Measurements from ENCODE around the gene TGM3. TPM values are rescaled to one million over a fixed set of nuclear protein-coding genes. Genes with fewer than 3 reads are reported as not detected.

The TGM3 gene
- total RNA-seq, 1 donor from 2014 or later, result not detected

DNA sequence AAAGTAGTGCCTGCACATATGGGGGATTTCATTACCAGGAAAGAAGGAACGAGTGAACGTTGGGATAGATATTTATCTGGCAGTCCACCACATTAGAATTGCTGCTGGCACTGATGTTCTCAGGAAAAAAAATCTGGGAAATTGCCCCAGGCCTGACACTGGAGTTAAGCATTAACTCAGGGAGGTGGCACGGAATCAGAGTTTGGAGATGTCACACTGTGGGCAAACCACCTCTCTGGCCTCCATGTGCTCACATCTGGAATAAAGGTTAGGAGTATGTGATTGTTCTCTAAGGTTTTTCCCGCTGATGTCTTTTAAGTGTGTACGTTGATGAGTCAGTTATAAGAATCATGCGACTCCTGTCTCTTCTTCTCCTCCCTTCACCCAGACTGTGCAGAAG is 7.9 kb downstream of the TGM3 start:
- no peak overlapping the region for H3K4me3 Mint-ChIP-seq (ENCODE audit: unreplicated experiment)
- H3K36me3 Mint-ChIP-seq (ENCODE audit: unreplicated experiment), result no peaks in the 10 kb centered on the region
- DNase-seq (ENCODE audit: extremely low spot score, unreplicated experiment), result no peak
- no peaks in the 10 kb centered on the region for H3K9me3 Mint-ChIP-seq (ENCODE audit: unreplicated experiment)
- no peaks in the 10 kb centered on the region for H3K4me1 Mint-ChIP-seq (ENCODE audit: unreplicated experiment)
- TF ChIP-seq, protein P1, sequence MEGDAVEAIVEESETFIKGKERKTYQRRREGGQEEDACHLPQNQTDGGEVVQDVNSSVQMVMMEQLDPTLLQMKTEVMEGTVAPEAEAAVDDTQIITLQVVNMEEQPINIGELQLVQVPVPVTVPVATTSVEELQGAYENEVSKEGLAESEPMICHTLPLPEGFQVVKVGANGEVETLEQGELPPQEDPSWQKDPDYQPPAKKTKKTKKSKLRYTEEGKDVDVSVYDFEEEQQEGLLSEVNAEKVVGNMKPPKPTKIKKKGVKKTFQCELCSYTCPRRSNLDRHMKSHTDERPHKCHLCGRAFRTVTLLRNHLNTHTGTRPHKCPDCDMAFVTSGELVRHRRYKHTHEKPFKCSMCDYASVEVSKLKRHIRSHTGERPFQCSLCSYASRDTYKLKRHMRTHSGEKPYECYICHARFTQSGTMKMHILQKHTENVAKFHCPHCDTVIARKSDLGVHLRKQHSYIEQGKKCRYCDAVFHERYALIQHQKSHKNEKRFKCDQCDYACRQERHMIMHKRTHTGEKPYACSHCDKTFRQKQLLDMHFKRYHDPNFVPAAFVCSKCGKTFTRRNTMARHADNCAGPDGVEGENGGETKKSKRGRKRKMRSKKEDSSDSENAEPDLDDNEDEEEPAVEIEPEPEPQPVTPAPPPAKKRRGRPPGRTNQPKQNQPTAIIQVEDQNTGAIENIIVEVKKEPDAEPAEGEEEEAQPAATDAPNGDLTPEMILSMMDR (IDR thresholded peaks at IDR 0.05), result no peak
- H3K27ac Mint-ChIP-seq (ENCODE audit: unreplicated experiment), result no peak overlapping the region
- H3K27me3 Mint-ChIP-seq (ENCODE audit: unreplicated experiment), result peaks cover 2% of the 10 kb centered on the region

DNA sequence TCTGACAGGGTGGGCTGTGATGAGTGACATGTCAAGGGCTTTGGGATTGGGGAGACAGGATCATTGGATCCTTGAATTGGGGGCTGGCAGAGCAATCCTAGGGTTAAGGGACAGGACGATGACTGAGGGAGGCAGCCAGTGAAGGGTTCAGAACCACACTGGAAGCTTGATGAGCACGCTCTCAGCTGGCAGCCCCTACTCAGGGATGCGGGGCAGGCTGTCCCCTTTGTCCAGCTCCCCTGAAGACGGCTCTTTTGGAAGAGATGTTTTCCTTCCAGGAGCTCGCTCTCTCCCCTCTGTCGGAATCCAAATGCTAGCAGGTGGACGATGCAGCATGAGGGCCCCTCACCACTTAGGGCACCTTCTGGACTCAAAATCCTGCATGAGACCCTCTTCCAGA is 8.4 kb downstream of the TGM3 start:
- no peaks in the 10 kb centered on the region for H3K9me3 Mint-ChIP-seq (ENCODE audit: unreplicated experiment)
- TF ChIP-seq, protein P1 (IDR thresholded peaks at IDR 0.05), result no peak
- DNase-seq (ENCODE audit: extremely low spot score, unreplicated experiment), result no peak

DNA sequence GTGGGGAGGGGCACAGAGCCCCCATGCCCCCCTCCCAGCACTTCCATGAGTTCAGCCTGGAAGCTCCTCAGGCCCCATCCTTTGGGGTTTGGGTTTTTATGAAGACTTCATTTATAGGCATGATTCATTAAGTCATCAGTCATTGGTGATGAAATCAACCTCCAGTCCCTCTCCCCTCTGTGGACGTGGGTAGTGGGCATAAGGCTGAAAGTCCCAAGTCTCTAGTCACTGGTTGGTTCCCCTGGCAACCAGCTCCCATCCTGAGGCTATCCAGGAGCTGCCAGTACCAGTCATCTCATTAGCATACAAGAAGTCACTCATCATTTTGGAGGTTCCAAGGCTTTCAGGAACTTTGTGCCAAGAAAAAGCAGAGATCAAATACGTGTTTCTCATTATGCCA is 9.2 kb downstream of the TGM3 start:
- no peak for DNase-seq (ENCODE audit: extremely low spot score, unreplicated experiment)
- TF ChIP-seq, protein P1 (IDR thresholded peaks at IDR 0.05), result no peak
- H3K27ac Mint-ChIP-seq (ENCODE audit: unreplicated experiment), result no peak overlapping the region
- H3K27me3 Mint-ChIP-seq (ENCODE audit: unreplicated experiment), result peaks cover 2% of the 10 kb centered on the region
- no peaks in the 10 kb centered on the region for H3K36me3 Mint-ChIP-seq (ENCODE audit: unreplicated experiment)
- no peaks in the 10 kb centered on the region for H3K9me3 Mint-ChIP-seq (ENCODE audit: unreplicated experiment)
- no peaks in the 10 kb centered on the region for H3K4me1 Mint-ChIP-seq (ENCODE audit: unreplicated experiment)
- no peak overlapping the region for H3K4me3 Mint-ChIP-seq (ENCODE audit: unreplicated experiment)

More for the DNA sequence above, 8.4 kb downstream of the TGM3 start:
- H3K4me3 Mint-ChIP-seq (ENCODE audit: unreplicated experiment), result no peak overlapping the region
- H3K4me1 Mint-ChIP-seq (ENCODE audit: unreplicated experiment), result no peaks in the 10 kb centered on the region
- H3K27ac Mint-ChIP-seq (ENCODE audit: unreplicated experiment), result no peak overlapping the region
- H3K36me3 Mint-ChIP-seq (ENCODE audit: unreplicated experiment), result no peaks in the 10 kb centered on the region
- peaks cover 2% of the 10 kb centered on the region for H3K27me3 Mint-ChIP-seq (ENCODE audit: unreplicated experiment)

DNA sequence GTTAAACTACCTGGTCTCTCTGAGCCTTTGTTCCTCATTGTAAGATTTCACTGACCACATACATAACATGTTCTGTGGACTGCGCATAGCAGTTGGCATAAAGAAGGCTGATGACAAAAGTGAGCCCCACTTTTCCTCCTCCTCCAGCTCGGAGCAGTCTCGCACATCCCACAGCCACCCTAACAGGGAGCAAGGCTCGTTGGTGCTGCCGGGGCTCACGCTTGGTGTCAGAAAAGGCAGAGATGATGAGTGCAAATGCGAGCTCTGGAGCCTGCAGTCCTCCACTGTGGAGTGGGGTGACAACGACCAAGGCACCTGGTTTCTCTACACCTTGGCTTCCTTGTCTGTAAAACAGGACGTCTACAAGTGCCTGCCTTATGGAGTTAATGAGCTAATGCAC is 9.7 kb downstream of the TGM3 start:
- no peaks in the 10 kb centered on the region for H3K9me3 Mint-ChIP-seq (ENCODE audit: unreplicated experiment)
- DNase-seq (ENCODE audit: extremely low spot score, unreplicated experiment), result no peak
- TF ChIP-seq, protein P1 (IDR thresholded peaks at IDR 0.05), result no peak
- H3K27me3 Mint-ChIP-seq (ENCODE audit: unreplicated experiment), result peaks cover 2% of the 10 kb centered on the region
- no peaks in the 10 kb centered on the region for H3K36me3 Mint-ChIP-seq (ENCODE audit: unreplicated experiment)
- no peak overlapping the region for H3K4me3 Mint-ChIP-seq (ENCODE audit: unreplicated experiment)
- no peak overlapping the region for H3K27ac Mint-ChIP-seq (ENCODE audit: unreplicated experiment)
- no peaks in the 10 kb centered on the region for H3K4me1 Mint-ChIP-seq (ENCODE audit: unreplicated experiment)

DNA sequence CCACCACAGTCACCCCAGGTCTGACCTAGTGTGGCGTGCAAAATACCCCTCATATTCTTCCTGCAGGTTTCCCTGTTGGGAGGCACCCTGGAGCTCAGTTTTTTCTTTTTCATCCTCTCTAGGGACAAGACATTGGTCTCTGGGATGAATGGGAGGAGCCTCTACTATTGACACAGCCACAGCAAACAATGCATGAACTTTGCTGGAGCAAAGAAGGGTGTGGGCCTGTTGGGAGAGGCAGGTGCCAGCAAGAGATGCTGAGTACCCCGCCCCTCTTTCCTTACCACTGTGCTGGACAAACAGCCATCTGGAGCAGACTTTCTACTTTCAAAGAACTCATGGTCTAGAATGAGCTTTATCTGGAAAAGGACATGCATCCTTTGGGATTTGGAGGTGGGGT is 10.1 kb downstream of the TGM3 start:
- H3K36me3 Mint-ChIP-seq (ENCODE audit: unreplicated experiment), result no peaks in the 10 kb centered on the region
- no peaks in the 10 kb centered on the region for H3K9me3 Mint-ChIP-seq (ENCODE audit: unreplicated experiment)
- peaks cover 2% of the 10 kb centered on the region for H3K27me3 Mint-ChIP-seq (ENCODE audit: unreplicated experiment)
- no peak overlapping the region for H3K27ac Mint-ChIP-seq (ENCODE audit: unreplicated experiment)
- H3K4me3 Mint-ChIP-seq (ENCODE audit: unreplicated experiment), result no peak overlapping the region
- no peak for DNase-seq (ENCODE audit: extremely low spot score, unreplicated experiment)
- TF ChIP-seq, protein P1 (IDR thresholded peaks at IDR 0.05), result no peak
- no peaks in the 10 kb centered on the region for H3K4me1 Mint-ChIP-seq (ENCODE audit: unreplicated experiment)
